Mammary epithelial cell (primary cell): ENCODE data around the gene SNRPD2.

Source experiments
- EZH2 ChIP-seq: IDR thresholded peaks from 2 replicates; pipeline ENCODE4 v1.6.1; 2012; ENCODE audit warnings: low read length, inconsistent platforms, borderline replicate concordance
- TF ChIP-seq, protein P1 (sequence below), 2 donors: IDR thresholded peaks in 1 of 2; conservative IDR thresholded peaks in 1 of 2; 2 replicates each; pipeline ENCODE4 v1.5.1; 2011 to 2012; ENCODE audit warnings: inconsistent platforms in 2 of 2, low read length in 2 of 2, mild to moderate bottlenecking in 2 of 2, control low read depth in 1 of 2, low read depth in 1 of 2; ENCODE audit not compliant: insufficient read depth in 1 of 2; ENCODE audit errors: extremely low read depth in 1 of 2

DNA sequence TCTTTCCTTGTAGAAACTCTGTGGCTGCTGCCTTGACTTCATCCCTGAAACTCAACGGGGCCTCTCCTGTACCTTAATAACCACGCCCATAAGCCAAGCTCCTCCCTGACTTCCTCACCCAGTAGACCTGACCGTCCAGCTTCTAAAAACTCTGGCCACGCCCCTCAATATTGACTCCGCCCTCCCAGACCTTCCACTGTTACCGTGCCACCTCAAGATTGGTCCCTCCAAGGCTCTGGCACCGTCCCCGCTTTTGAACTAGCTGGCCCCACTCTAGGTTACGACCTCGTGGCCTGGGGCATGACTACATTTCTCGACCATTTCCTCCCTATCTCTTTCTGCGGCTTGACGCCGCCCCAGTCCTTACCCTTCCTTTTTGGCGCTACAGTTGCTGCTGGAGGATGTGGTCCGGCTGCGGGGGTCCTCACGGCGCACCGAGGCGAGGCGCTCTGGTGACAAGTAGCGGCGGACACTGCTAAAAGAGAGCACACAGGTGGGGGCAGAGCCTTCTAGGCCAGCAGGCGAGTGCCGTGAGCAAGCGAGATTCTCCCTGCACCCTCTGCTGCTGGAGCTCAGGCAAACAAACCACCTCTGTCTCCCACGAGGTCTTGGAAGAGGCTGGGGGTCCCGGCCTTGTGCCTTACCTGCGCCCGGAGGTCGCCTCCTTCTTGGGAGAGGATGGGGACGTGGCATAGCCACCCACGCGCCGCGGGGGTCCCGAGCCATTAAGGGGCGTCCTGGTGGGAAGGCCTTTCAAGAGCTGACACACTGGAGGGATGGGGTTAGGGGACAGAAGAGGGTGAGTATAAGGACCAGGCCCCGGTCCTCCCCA, 50.3 kb downstream of the SNRPD2 start:
- TF ChIP-seq, protein P1, sequence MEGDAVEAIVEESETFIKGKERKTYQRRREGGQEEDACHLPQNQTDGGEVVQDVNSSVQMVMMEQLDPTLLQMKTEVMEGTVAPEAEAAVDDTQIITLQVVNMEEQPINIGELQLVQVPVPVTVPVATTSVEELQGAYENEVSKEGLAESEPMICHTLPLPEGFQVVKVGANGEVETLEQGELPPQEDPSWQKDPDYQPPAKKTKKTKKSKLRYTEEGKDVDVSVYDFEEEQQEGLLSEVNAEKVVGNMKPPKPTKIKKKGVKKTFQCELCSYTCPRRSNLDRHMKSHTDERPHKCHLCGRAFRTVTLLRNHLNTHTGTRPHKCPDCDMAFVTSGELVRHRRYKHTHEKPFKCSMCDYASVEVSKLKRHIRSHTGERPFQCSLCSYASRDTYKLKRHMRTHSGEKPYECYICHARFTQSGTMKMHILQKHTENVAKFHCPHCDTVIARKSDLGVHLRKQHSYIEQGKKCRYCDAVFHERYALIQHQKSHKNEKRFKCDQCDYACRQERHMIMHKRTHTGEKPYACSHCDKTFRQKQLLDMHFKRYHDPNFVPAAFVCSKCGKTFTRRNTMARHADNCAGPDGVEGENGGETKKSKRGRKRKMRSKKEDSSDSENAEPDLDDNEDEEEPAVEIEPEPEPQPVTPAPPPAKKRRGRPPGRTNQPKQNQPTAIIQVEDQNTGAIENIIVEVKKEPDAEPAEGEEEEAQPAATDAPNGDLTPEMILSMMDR (conservative IDR thresholded peaks at IDR 0.05 in 1 of 2, IDR thresholded peaks at IDR 0.05 in 1 of 2; ENCODE audit: extremely low read depth in 1 of 2, insufficient read depth in 1 of 2, low read depth in 1 of 2, low read length in 2 of 2), result peak in 1 of 2 donors; percentile 1
- TF ChIP-seq EZH2, result no peak
